ENCODE measurements around the gene SLC5A6. TPM values are rescaled to one million over a fixed set of nuclear protein-coding genes. Genes with fewer than 3 reads are reported as not detected.
A peak's percentile ranks its signal among the peaks of the same experiment; 100 is the strongest.

Gene SLC5A6
- total RNA-seq, 1 donor from 2014 or later, result 20.8 TPM

DNA sequence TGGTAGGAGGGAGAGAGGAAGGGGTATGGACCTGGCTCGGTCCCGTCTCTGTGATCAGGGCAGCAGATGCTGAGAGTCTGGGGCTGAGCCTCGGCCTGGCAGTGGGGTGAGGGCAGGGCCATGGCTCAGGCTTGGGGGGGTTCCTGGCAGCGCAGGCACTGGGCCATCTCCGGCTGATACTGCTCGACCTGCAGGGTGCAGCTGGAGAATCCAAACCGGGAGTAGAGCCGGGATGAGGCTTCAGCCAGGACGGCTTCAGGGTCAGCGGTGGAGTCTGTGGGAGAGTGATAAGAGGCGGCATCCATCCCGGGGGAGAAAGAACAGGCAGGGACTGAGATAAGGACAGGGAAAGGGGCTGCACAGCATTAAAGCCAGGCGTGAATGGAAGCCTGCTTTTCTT is 43.1 kb upstream of the SLC5A6 start:
- TF ChIP-seq CTCF (IDR thresholded peaks at IDR 0.05), result no peak
- no peak overlapping the region for H3K27ac ChIP-seq
- DNase-seq, result no peak
- no peak overlapping the region for H3K4me3 ChIP-seq
- no peaks in the 10 kb centered on the region for H3K36me3 ChIP-seq
- no peak for ATAC-seq
- no peaks in the 10 kb centered on the region for H3K9me3 ChIP-seq
- H3K27me3 ChIP-seq (ENCODE audit: low read depth), result peaks cover 60% of the 10 kb centered on the region
- intact Hi-C loops (cut with DNase I), result no loop called here
- no peaks in the 10 kb centered on the region for H3K4me1 ChIP-seq

DNA sequence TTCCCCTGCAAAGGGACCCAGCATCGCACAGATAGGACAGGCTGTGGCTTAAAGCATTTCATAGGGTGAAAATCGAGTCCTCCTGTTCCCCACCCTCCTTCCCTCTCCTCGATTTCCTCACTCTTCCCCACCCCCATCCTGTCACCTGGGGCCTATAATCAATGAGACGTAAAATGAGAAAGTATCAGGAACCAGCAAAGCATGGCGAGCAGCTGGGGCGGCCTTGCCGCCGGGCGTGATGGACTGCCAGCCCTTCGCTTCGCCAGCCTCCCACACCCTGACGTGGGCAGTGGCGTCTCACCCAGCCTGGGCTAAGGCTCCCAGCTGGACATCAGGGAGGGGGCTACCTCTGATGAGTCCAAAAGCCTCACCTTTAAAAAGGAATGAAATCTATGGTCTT is 39.7 kb upstream of the SLC5A6 start:
- Histone ChIP-seq H3K27me3 (ENCODE audit: low read depth) (peaks cover 34% of the 10 kb centered on the region), H3K4me1 (no peaks in the 10 kb centered on the region), H3K36me3 (no peaks in the 10 kb centered on the region), H3K27ac (no peak overlapping the region), H3K4me3 (no peak overlapping the region), H3K9me3 (no peaks in the 10 kb centered on the region)
- DNase-seq (no peak), ATAC-seq (no peak)
- no peak for TF ChIP-seq CTCF (IDR thresholded peaks at IDR 0.05)
- intact Hi-C loops (cut with DNase I), result no loop called here

DNA sequence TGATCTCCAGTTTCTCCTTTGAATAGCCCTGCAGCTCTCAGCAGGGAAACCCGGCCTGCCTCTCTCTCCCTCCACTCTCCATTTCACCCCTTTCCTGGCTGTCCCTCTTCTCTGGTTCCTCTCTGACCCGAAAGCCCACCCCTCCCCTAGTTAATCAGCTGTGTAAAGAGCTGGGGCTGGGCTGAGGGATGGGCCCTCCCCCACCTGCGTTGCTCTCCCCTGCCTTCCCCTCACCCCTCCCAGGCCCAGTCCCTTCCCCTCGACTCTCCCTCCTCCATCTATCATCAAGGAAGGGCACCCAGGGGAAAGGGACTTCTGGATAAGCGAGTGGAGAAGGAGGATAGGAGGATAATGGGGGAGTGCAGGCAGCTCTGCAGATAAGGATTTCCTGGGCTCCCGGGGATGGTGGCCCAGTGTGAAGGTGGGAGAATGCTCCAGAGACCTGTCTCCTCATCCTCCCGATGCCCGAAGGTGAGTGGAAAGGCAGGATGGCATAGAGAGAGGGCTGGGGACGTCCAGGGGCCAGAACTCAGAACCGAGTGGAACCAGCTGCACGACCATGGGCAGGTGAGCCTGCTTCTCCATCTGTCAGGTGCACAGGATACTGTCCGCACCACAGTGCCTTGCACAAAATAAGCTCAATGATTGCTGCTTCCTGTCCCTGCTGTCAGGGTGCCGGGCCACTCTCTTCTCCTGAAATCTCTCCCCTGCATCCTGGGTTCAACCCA is 38.7 kb upstream of the SLC5A6 start:
- intact Hi-C loops (cut with DNase I), result no loop called here
- ATAC-seq (no peak), DNase-seq (no peak)
- Histone ChIP-seq H3K4me3 (no peak overlapping the region), H3K27me3 (ENCODE audit: low read depth) (peaks cover 27% of the 10 kb centered on the region), H3K4me1 (no peaks in the 10 kb centered on the region), H3K36me3 (no peaks in the 10 kb centered on the region), H3K9me3 (no peaks in the 10 kb centered on the region), H3K27ac (no peak overlapping the region)
- no peak for TF ChIP-seq CTCF (IDR thresholded peaks at IDR 0.05)

GRCh38 chr2:27249891-27250651 is 38.0 kb upstream of the SLC5A6 start:
- intact Hi-C loops (cut with DNase I), result no loop called here
- no peaks in the 10 kb centered on the region for H3K36me3 ChIP-seq
- ATAC-seq, result peak; percentile 87 to 89

More at GRCh38 chr2:27249891-27250651, 38.0 kb upstream of the SLC5A6 start:
- TF ChIP-seq CTCF (IDR thresholded peaks at IDR 0.05), result peak; percentile 78
- Histone ChIP-seq H3K4me3 (no peak overlapping the region), H3K9me3 (no peaks in the 10 kb centered on the region), H3K27ac (no peak overlapping the region), H3K4me1 (no peaks in the 10 kb centered on the region), H3K27me3 (ENCODE audit: low read depth) (peaks cover 27% of the 10 kb centered on the region)
- DNase-seq, result peak; percentile 68

Data from lower lobe of right lung (tissue), 2 donors.